Mononuclear cell (primary cell): ENCODE data around the gene SIAH2. TPM values are rescaled to one million over a fixed set of nuclear protein-coding genes. Genes with fewer than 3 reads are reported as not detected.

Source experiments
- H3K27me3 ChIP-seq: 2 replicates; pipeline ENCODE4 v1.6.0; 2011; ENCODE audit warnings: low read length, control low read depth; ENCODE audit not compliant: insufficient read depth
- H3K4me1 ChIP-seq: 2 replicates; pipeline ENCODE4 v1.5.1; 2011; ENCODE audit warnings: mild to moderate bottlenecking, low read length, control low read depth; ENCODE audit not compliant: insufficient read depth
- H3K4me3 ChIP-seq: 2 replicates; pipeline ENCODE4 v1.5.1; 2011; ENCODE audit warnings: mild to moderate bottlenecking, low read length, moderate library complexity
- H3K9me3 ChIP-seq: 2 replicates; pipeline ENCODE4 v1.5.1; 2011; ENCODE audit warnings: low read depth, mild to moderate bottlenecking, control low read depth, low read length
- total RNA-seq: library from RNA; depleted of rRNA; stranded (reverse); fragments of >200 nt; gene quantifications from one replicate; pipeline ENCODE4 v1.2.3, GENCODE V29; 2012

The SIAH2 gene
- total RNA-seq, 1 donor, result 44.0 TPM

DNA sequence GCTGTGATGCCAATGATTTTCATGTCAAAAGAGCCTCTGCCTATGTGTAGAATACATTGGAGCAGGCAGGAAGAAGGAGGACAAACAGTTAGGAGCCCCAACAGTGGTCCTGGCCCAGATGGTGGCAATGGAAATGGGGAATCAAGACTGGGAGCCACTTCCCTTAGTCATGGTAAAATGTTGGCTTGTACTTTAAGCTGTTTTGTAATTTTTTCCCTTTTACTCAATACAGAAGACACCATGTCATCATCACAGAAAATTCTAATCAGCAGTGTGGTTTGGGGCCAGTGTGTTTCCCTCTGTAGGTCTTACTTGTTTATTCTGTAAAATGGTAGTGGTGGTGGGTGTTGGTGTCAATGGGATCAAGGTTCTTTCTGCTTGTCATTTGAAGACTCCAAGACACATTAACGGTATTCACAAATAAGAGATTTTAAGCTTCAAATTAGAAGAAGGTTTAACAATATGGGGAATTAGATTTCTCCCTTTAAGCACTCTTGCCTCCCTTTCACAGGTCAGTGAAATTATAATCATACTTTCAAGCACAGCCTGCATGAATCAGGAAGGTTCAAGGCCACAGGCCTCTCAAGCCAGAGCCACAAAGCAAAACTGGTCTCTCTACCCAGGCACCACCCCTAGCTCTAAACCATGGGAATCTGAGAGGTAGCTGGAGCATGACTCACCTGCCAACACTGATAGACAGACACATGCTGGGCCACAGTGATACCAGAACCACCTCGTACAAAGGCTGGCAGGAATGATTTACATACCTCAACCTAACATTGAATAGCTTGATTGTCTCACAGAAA is 24.9 kb downstream of the SIAH2 start:
- Histone ChIP-seq H3K4me3 (no peak overlapping the region), H3K27me3 (no peaks in the 10 kb centered on the region), H3K4me1 (peaks cover 37% of the 10 kb centered on the region), H3K9me3 (no peaks in the 10 kb centered on the region)

DNA sequence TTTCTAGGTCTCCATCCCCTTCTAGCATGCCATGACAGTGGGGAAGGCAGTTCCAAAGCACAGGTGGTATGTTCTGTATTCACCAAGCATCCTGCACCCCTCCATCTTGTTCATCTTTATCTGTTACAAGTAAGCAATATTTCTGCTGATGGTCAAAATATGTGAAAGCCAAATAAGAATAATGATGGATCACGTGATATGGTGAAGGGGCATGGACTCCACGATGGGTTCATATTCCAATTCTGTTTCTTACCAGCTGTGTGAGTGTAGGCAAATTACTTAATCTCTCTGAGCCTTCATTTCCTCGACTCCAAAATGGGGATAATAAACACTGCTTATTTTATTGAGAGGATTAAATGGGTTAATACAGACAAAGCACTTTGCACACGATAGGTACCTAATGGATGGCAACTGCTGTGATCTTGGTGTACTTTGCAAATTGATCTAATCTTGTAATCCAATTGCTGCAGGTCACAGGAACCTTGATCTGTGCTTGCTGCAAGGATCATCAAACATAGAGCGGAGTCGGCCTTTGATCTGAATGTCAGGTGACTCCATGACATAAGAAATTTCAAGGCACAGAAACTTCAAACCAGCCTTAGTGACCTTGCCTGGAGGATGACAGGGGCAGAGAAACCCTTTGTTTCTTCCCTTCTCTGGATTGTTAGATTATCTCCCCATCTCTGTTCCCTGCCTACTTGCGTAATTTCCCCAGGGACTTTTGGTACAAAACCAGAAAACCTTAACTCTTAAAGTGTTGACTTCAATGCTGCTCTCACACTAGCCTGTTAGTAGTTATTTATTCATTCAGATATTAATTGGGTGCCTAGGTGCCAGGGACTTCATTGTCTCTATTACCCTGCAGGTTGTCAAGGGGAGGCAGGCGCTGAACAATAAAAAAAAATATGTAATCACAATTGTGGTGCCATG is 25.8 kb downstream of the SIAH2 start:
- Histone ChIP-seq H3K9me3 (no peaks in the 10 kb centered on the region), H3K27me3 (no peaks in the 10 kb centered on the region), H3K4me1 (peaks cover 37% of the 10 kb centered on the region), H3K4me3 (no peak overlapping the region)

DNA sequence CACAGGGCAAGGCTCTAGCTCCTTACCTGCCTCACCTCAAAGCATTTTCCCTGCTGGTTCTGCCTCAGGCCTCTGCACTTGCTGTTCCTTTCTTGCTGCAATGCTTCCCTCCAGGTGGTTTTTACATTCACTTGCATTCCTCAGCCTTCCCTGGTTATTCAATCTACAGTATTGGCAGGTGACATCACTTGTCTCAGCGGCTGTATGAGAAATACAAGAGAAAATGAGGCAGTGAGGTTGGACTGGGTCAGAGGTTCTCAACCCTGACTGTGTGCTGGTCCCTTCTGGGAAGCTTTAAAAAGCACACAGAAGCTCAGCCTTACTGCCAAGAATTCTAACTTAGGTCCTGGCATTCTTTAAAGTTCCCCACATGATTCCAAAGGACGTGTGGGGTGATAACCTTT is 26.7 kb downstream of the SIAH2 start:
- peaks cover 37% of the 10 kb centered on the region for H3K4me1 ChIP-seq
- no peaks in the 10 kb centered on the region for H3K27me3 ChIP-seq
- no peak overlapping the region for H3K4me3 ChIP-seq
- no peaks in the 10 kb centered on the region for H3K9me3 ChIP-seq

DNA sequence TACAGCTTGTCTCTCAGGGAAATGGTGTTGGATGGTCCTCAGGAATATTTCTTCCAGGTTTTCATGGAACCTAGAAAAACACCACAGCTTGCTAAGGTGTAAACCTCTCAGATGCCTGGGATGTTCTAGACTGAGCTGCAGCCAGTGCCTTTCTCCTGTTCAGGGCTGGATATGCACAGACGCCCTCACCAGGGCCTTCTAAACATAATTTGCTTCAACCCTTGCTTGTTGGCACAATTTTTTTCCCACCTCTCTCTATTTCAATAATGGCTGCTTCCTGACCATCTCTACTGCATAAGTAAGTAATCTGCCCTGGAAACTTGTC is 28.2 kb downstream of the SIAH2 start:
- Histone ChIP-seq H3K4me1 (peaks cover 26% of the 10 kb centered on the region), H3K9me3 (no peaks in the 10 kb centered on the region), H3K27me3 (no peaks in the 10 kb centered on the region), H3K4me3 (no peak overlapping the region)

DNA sequence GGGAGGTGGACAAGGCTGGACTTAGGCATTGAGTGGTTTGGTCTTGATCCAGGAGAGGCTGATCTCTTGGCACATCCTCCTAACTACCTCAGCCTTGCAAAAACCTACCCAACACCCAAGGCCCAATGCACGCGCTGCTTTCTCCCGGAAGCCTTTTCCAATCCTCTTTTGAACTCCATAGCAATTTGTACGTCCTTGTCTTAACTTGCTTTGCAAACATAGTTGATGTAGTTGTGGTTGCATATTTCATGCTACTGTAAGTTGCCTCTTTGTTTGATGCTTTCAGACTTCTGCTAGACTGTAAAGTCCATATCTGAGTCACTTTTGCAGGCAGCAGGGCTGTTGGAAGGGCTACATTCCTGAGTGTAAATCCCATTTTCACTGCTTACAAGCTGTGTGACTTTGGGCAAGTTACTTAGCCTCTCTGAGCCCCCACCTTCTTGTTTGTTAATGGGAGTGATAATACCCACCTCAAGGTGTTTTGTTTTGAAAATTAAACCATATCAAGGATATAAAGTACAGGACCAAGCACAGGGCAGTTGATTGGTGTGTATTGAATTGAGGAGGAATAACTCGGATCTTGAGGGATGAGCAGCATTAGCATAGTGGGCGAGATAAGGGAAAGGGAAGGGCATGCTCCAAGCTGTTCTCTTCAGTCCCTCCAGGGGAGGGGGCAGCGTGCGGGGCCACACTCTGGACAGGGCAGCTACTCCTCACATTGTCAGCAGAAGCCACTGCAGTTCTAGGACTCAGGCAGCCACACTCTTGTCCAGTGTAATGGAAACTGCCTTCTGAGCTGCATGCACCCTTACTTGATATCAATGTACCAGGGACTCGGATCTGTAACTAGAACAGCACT is 28.8 kb downstream of the SIAH2 start:
- Histone ChIP-seq H3K9me3 (no peaks in the 10 kb centered on the region), H3K27me3 (no peaks in the 10 kb centered on the region), H3K4me1 (peaks cover 21% of the 10 kb centered on the region), H3K4me3 (no peak overlapping the region)

DNA sequence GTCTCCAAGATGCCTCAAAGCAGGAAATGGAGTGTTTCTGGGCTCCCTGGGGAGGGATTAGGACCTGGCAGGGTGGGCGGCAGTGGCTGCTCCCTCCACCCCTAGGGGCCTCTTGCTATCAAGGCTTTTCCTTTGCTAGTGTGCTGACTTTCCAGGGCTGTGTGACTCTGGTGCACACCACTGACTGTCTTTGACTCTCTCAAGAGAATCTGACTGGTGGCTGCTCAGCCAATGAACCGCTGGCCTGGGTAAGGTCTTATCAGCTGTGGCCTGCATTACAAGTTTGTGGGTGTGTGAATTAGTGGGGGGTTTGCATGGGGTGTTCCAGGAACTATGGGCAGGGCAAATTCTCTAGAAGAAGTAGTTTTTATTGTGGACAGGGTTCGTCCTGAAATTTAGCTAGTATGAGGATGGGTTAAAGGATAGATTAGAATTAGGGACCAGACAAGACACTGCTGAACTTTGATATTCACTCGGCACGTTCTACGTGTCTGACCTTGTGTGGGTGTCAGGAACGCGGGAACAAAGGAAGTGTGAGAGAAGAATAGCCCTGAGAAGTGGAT is 29.5 kb downstream of the SIAH2 start:
- no peaks in the 10 kb centered on the region for H3K27me3 ChIP-seq
- H3K4me1 ChIP-seq, result peaks cover 14% of the 10 kb centered on the region
- H3K9me3 ChIP-seq, result no peaks in the 10 kb centered on the region
- H3K4me3 ChIP-seq, result no peak overlapping the region

DNA sequence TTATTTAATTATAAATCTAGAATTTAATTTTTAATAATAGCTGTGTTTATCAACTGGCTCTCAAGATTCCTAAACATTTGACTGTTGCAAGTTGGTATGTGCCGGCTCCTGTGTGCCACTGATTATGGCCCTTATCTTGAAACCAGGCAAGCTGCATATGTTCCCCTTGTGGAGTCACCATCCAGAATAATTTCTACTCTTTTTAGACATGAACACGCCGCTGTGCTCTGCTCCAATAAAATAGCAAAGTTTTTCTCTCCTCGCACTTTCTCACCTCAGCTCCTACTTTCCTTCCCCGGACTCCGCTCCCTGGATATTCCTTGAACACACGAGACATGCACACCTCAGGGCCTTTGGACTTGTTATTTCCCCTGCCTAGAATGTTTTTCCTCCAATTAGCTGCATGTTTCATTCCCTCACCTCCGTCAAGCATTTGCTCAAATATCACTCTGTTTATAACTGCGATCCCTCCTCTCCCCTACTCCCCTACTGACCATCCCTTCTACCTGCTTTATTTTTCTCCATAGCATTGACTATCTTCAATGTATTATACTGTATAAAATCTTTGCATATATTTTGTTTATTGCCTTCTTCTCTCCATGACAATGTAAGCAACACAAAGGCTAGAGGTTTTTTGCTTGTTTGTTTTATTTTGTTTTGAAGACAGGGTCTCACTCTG is 33.1 kb downstream of the SIAH2 start:
- H3K4me3 ChIP-seq, result no peak overlapping the region
- H3K4me1 ChIP-seq, result no peaks in the 10 kb centered on the region
- no peaks in the 10 kb centered on the region for H3K9me3 ChIP-seq
- no peaks in the 10 kb centered on the region for H3K27me3 ChIP-seq

DNA sequence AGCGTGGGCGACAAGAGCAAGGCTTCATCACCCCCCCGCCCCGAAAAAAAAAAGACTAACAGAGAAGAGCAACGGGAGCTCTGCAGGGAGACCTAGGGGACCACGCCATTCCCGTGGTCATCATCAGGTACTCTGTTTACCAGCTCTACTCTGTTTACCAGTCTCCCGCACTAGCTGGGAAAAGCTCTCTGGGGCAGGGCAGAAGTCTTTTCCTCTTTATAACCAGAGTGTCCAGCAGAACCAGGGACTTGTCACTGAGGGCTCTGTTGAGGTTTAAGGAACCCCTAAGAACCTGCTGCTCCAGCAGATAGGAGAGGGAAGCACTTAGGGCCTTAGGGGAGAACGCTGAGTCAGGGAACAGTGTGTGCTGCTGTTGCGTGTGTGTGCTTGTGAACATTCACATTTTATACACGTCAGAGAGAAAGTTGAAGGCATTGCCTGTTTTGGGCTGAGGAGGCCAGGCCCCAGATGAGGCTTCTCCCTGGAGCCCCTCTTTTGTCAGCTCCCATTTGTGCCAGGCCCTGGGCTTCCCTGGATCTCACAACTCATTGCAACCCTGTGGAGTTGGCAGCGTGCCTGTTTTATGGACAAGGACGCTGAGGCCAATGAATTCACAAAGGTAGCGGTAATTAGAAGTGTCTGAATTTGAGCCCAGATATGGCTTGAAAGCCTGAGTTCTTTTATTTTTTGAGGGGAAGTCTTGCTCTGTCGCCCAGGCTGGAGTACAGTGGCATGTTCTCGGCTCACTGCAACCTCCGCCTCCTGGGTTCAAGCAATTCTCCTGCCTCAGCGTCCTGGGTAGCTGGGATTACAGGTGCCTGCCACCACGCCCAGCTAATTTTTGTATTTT is 35.1 kb downstream of the SIAH2 start:
- Histone ChIP-seq H3K9me3 (no peaks in the 10 kb centered on the region), H3K4me1 (no peaks in the 10 kb centered on the region), H3K4me3 (no peak overlapping the region), H3K27me3 (no peaks in the 10 kb centered on the region)

DNA sequence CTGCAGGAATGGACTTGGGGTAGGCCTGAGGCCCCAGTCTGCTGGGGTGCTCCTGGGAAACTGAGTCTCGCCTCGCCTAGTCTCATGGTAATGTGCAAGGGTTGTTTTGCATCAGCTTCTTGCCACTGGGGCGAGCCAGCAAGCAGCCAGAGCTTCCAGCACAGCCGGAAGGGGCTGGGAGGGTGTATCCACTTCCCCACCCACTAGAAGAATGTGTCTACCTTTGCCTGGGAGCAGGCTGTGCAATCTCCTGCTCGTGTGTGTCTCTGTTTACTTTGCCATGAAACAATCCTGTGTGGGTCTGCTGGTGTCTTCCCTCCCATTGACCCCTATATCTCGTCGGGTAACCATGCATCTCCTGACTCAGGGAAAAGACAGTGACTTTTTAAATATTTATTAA is 37.4 kb downstream of the SIAH2 start:
- no peaks in the 10 kb centered on the region for H3K9me3 ChIP-seq
- peaks cover 5% of the 10 kb centered on the region for H3K4me1 ChIP-seq
- no peak overlapping the region for H3K4me3 ChIP-seq
- no peaks in the 10 kb centered on the region for H3K27me3 ChIP-seq

DNA sequence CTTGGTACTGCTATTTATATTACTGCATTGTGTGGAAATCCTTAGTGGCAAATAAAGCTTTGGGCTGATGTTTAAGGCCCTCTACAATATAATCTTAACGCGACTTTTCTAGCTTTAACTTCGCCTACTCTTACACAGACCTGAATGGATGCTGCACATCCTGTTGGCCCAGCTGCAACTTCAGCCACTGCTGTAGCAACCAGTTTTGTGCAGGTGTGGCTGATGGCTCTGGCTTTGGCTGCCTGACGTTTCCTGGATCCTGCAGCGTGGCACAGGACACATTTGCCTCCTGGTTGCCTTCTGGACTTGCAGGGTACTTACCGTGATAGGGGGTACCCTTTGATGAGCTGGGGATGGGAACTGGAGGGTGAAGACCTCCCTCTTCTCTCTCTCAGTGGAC is 39.0 kb downstream of the SIAH2 start:
- peaks cover 5% of the 10 kb centered on the region for H3K4me1 ChIP-seq
- H3K9me3 ChIP-seq, result no peaks in the 10 kb centered on the region
- H3K4me3 ChIP-seq, result no peak overlapping the region
- no peaks in the 10 kb centered on the region for H3K27me3 ChIP-seq

DNA sequence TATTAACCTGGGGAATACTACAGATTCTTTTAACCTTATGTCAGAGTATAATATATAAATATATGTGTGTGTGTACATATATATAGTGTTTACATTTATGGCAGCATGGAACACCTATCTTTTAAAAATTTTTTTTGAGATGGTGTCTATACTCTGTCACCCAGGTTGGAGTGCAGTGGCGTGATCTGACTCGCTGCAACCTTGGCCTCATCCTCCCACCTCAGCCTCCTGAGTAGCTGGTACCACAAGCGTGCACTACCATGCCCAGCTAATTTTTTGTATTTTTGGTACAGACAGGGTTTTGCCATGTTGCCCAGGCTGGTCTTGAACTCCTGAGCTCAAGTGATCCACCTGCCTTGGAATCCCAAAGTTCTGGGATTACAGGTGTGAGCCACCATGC is 40.7 kb downstream of the SIAH2 start:
- no peaks in the 10 kb centered on the region for H3K9me3 ChIP-seq
- H3K4me3 ChIP-seq, result no peak overlapping the region
- no peaks in the 10 kb centered on the region for H3K27me3 ChIP-seq
- H3K4me1 ChIP-seq, result peaks cover 5% of the 10 kb centered on the region

DNA sequence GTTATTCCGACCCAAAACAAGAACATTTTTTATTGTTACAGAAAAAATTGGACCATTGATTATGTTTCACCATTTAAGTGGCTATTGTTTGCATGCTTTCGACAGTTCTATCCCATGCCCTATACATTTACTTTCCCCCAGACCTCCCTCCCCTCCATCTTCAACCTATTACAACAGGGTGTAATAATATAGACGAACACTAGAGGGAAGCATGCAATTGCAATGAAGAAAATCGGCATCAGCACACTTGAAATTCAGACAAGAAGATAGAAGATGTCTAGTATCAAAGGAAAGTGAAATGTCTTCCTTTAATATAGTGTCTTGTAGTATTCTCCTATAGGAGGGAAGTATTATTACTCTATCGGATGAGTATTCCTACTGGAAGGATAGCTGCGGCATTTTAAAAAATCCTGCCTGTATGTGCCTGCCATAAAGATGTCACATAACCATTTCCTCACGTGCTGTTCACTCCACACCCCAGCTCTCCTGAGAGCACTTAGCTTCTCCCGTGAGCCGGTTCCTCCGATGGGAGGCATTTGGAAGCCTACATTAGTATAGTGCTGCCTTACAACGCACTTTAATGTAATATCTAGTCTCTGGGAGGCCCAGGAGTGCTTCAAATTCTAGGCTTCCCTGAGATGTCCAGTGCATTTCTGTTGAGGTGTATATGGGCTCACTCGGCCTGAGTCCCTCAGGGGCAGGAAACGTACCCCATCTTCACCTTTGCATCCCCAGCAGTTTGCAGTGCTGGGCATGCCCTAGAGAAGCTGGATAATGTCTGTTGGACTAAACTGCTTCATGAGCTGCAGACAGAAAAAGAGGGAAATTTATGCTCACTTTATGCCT is 41.5 kb downstream of the SIAH2 start:
- no peaks in the 10 kb centered on the region for H3K9me3 ChIP-seq
- H3K4me1 ChIP-seq, result peaks cover 5% of the 10 kb centered on the region
- H3K27me3 ChIP-seq, result no peaks in the 10 kb centered on the region
- no peak overlapping the region for H3K4me3 ChIP-seq

DNA sequence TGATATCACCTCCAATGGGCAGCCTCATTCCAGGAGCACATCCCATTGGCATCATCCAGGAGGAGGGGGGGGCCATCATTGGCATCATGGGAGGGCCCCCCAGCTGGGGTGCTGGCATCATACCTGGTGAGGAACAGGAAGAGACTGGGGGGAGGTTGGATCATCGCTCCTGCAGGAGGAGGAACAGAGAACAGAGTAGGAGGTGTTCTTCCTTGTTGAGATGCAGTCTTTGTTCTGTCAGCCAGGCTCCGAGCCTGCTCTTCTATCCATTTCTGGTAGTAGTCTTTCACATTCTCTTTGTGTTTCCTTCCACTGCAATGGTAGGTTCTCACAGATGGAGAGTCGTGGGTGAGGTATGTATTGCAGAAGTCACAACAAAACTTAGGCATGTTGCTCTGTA is 42.5 kb downstream of the SIAH2 start:
- H3K9me3 ChIP-seq, result no peaks in the 10 kb centered on the region

More for the DNA sequence above, 42.5 kb downstream of the SIAH2 start:
- Histone ChIP-seq H3K27me3 (no peaks in the 10 kb centered on the region), H3K4me1 (peaks cover 5% of the 10 kb centered on the region), H3K4me3 (no peak overlapping the region)
